Measurements from ENCODE around the gene IER3.
"Not testable (repeated sequence)": the region's sequence is repeated elsewhere in the genome, so short reads cannot be mapped to it uniquely, and the experiment has no call there.

DNA sequence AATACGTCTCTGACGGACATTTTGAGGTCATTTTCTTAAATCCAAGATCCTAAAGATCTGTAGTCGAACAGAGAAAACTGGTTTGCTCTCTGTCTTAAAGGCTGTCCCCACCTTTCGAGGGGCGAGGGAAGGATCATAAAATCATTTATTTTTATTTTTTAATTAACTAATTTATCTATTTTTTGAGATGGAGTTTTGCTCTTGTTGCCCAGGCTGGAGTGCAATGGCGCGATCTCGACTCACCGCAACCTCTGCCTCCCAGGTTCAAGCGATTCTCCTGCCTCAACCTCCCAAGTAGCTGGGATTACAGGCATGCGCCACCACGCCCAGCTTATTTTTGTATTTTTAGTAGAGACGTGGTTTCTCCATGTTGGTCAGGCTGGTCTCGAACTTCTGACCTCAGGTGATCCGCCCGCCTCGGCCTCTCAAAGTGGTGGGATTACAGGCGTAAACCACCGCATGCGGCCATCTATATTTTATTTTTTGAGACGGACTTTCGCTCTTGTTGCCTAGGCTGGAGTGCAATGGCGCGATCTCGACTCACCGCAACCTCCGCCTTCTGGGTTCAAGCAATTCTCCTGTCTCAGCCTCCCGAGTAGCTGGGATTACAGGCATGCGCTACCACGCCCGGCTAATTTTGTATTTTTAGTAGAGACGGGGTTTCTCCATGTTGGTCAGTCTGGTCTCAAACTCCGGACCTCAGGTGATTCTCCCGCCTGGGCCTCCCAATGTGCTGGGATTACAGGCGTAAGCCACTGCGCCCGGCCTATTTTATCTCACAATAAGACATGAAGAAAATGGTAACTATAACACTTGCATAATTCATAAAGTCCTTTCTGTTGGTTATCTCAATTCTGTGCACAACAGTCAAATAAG lies 26.3 kb downstream of the IER3 start:
- not testable (repeated sequence) for TF ChIP-seq POLR2A (IDR thresholded peaks at IDR 0.05)
- TF ChIP-seq, protein P1, sequence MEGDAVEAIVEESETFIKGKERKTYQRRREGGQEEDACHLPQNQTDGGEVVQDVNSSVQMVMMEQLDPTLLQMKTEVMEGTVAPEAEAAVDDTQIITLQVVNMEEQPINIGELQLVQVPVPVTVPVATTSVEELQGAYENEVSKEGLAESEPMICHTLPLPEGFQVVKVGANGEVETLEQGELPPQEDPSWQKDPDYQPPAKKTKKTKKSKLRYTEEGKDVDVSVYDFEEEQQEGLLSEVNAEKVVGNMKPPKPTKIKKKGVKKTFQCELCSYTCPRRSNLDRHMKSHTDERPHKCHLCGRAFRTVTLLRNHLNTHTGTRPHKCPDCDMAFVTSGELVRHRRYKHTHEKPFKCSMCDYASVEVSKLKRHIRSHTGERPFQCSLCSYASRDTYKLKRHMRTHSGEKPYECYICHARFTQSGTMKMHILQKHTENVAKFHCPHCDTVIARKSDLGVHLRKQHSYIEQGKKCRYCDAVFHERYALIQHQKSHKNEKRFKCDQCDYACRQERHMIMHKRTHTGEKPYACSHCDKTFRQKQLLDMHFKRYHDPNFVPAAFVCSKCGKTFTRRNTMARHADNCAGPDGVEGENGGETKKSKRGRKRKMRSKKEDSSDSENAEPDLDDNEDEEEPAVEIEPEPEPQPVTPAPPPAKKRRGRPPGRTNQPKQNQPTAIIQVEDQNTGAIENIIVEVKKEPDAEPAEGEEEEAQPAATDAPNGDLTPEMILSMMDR (IDR thresholded peaks at IDR 0.05 in 4 of 5, conservative IDR thresholded peaks at IDR 0.05 in 1 of 5): not testable (repeated sequence)

Data from gastrocnemius medialis (tissue), 4 donors.